H9 (cell line): Measurements from ENCODE around the gene COTL1. TPM values are rescaled to one million over a fixed set of nuclear protein-coding genes. Genes with fewer than 3 reads are reported as not detected.

Experiments used
- DNase-seq: peaks from one replicate; pipeline ENCODE4 v3.0.0-alpha.2; 2017
- H2AFZ ChIP-seq: one replicate; pipeline ENCODE4 v1.6.1; 2013; ENCODE audit warnings: mild to moderate bottlenecking, low read length, control low read depth, moderate library complexity
- H2AK5ac ChIP-seq: 2 replicates; pipeline ENCODE4 v1.6.1; 2013; ENCODE audit warnings: low read length, control low read depth, mixed read lengths; ENCODE audit not compliant: insufficient read length
- H2BK120ac ChIP-seq: one replicate; pipeline ENCODE4 v1.6.1; 2013; ENCODE audit warnings: low read depth, mild to moderate bottlenecking, low read length, control low read depth, inconsistent platforms; ENCODE audit not compliant: poor library complexity, severe bottlenecking
- H2BK12ac ChIP-seq: 2 replicates; pipeline ENCODE4 v1.6.1; 2013; ENCODE audit warnings: low read length, control low read depth, mixed read lengths, low read depth; ENCODE audit not compliant: insufficient read length
- H2BK15ac ChIP-seq: 2 replicates; pipeline ENCODE4 v1.6.1; 2013; ENCODE audit warnings: low read depth, low read length, control low read depth
- H2BK20ac ChIP-seq: one replicate; pipeline ENCODE4 v1.6.1; 2013; ENCODE audit warnings: low read depth, mild to moderate bottlenecking, low read length, control low read depth, inconsistent platforms; ENCODE audit not compliant: poor library complexity, severe bottlenecking
- H2BK5ac ChIP-seq: 2 replicates; pipeline ENCODE4 v1.6.1; 2013; ENCODE audit warnings: low read length, control low read depth, mixed read lengths; ENCODE audit not compliant: insufficient read length
- H3K14ac ChIP-seq: 2 replicates; pipeline ENCODE4 v1.6.1; 2013; ENCODE audit warnings: low read length, control low read depth; ENCODE audit not compliant: insufficient read depth
- H3K18ac ChIP-seq: 2 replicates; pipeline ENCODE4 v1.6.1; 2013; ENCODE audit warnings: low read depth, mild to moderate bottlenecking, mixed read lengths, low read length, control low read depth; ENCODE audit not compliant: insufficient read length
- H3K23ac ChIP-seq: 2 replicates; pipeline ENCODE4 v1.6.1; 2013; ENCODE audit warnings: low read length, control low read depth, mixed read lengths, low read depth; ENCODE audit not compliant: insufficient read length
- H3K23me2 ChIP-seq: 2 replicates; pipeline ENCODE4 v1.6.1; 2013; ENCODE audit warnings: low read depth, mild to moderate bottlenecking, mixed read lengths, low read length, control low read depth; ENCODE audit not compliant: insufficient read length, poor library complexity, severe bottlenecking
- H3K27ac ChIP-seq: 2 replicates; pipeline ENCODE4 v1.5.1; 2013; ENCODE audit warnings: low read length, control low read depth, mixed read lengths, low read depth; ENCODE audit not compliant: insufficient read length
- H3K27me3 ChIP-seq: 2 replicates; pipeline ENCODE4 v1.6.1; 2013; ENCODE audit warnings: low read length, control low read depth, inconsistent platforms; ENCODE audit not compliant: insufficient read depth
- H3K4ac ChIP-seq: 2 replicates; pipeline ENCODE4 v1.6.1; 2013; ENCODE audit warnings: low read depth, mild to moderate bottlenecking, control low read depth, inconsistent platforms, low read length, moderate library complexity
- H3K4me1 ChIP-seq: 2 replicates; pipeline ENCODE4 v1.6.1; 2013; ENCODE audit warnings: low read length, control low read depth, inconsistent platforms; ENCODE audit not compliant: insufficient read depth
- H3K4me2 ChIP-seq: 2 replicates; pipeline ENCODE4 v1.6.1; 2013; ENCODE audit warnings: low read length, control low read depth, mixed read lengths; ENCODE audit not compliant: insufficient read length, insufficient read depth
- H3K56ac ChIP-seq: 2 replicates; pipeline ENCODE4 v1.6.1; 2013; ENCODE audit warnings: low read depth, mild to moderate bottlenecking, mixed read lengths, low read length, control low read depth; ENCODE audit not compliant: insufficient read length
- H3K79me1 ChIP-seq: 2 replicates; pipeline ENCODE4 v1.6.1; 2013; ENCODE audit warnings: low read depth, mild to moderate bottlenecking, moderate library complexity, low read length, control low read depth, inconsistent platforms; ENCODE audit not compliant: insufficient read depth, poor library complexity, severe bottlenecking
- H3K79me2 ChIP-seq: 2 replicates; pipeline ENCODE4 v1.6.1; 2013; ENCODE audit warnings: low read length, control low read depth, inconsistent platforms; ENCODE audit not compliant: insufficient read depth
- H3K9ac ChIP-seq: 2 replicates; pipeline ENCODE4 v1.6.1; 2013; ENCODE audit warnings: low read length, control low read depth, mixed read lengths; ENCODE audit not compliant: insufficient read length; ENCODE audit errors: extremely low read depth
- H3K9me3 ChIP-seq: one replicate; pipeline ENCODE4 v1.6.1; 2013; ENCODE audit warnings: low read depth, low read length, inconsistent platforms; ENCODE audit not compliant: control insufficient read depth
- H3T11ph ChIP-seq: one replicate; pipeline ENCODE4 v1.6.1; 2013; ENCODE audit warnings: mild to moderate bottlenecking, low read length, control low read depth, inconsistent platforms
- H4K20me1 ChIP-seq: one replicate; pipeline ENCODE4 v1.6.1; 2013; ENCODE audit not compliant: control insufficient read depth, insufficient read length, insufficient read depth
- H4K5ac ChIP-seq: 2 replicates; pipeline ENCODE4 v1.6.1; 2013; ENCODE audit warnings: low read depth, mild to moderate bottlenecking, mixed read lengths, low read length, control low read depth; ENCODE audit not compliant: insufficient read length
- H4K8ac ChIP-seq: replicated peaks from 2 replicates; pipeline ENCODE4 v1.6.1; 2013; ENCODE audit warnings: low read length, control low read depth, mixed read lengths, low read depth; ENCODE audit not compliant: insufficient read length
- H4K91ac ChIP-seq: 2 replicates; pipeline ENCODE4 v1.6.1; 2013; ENCODE audit warnings: low read depth, mild to moderate bottlenecking, moderate library complexity, mixed read lengths, low read length, control low read depth; ENCODE audit not compliant: insufficient read length
- H3K27ac Mint-ChIP-seq, 3 experiments: 2 replicates in 2 of 3; 3 replicates in 1 of 3; pipeline ENCODE4 v1.8.0; 2020 to 2021; ENCODE audit warnings: mixed read lengths in 3 of 3, mild to moderate bottlenecking in 1 of 3, moderate library complexity in 1 of 3
- H3K27me3 Mint-ChIP-seq: 2 replicates; pipeline ENCODE4 v1.8.0; 2021; ENCODE audit warnings: low read depth, mild to moderate bottlenecking, moderate library complexity, mixed read lengths
- H3K36me3 Mint-ChIP-seq, 3 experiments: 2 replicates in 2 of 3; 3 replicates in 1 of 3; pipeline ENCODE4 v1.8.0; 2020 to 2021; ENCODE audit warnings: low read depth in 3 of 3, mixed read lengths in 3 of 3; ENCODE audit not compliant: insufficient read depth in 1 of 3
- H3K4me1 Mint-ChIP-seq, 2 experiments: 2 replicates each; pipeline ENCODE4 v1.8.0; 2020; ENCODE audit warnings: mixed read lengths in 2 of 2
- H3K4me3 Mint-ChIP-seq, 2 experiments: 2 replicates in 1 of 2; 3 replicates in 1 of 2; pipeline ENCODE4 v1.8.0; 2020 to 2021; ENCODE audit warnings: mild to moderate bottlenecking in 2 of 2, mixed read lengths in 2 of 2, moderate library complexity in 1 of 2
- H3K9me3 Mint-ChIP-seq, 2 experiments: 2 replicates in 1 of 2; 3 replicates in 1 of 2; pipeline ENCODE4 v1.8.0; 2020; ENCODE audit warnings: mild to moderate bottlenecking in 2 of 2, mixed read lengths in 2 of 2, moderate library complexity in 1 of 2
- CTCF ChIP-seq: fragments of 200-600 bp; sonication (generic); conservative IDR thresholded peaks from 3 replicates; pipeline ENCODE4 v1.8.0; 2021; ENCODE audit warnings: antibody characterized with exemption, mild to moderate bottlenecking
- WGBS: extraction: QIAGEN DNeasy Blood & Tissue Kit; methylation state at CpG from one replicate; pipeline ENCODE4 v1.1.7; 2013; ENCODE audit warnings: missing lambda C conversion rate, low lambda C conversion rate, mixed read lengths; ENCODE audit not compliant: insufficient read length; ENCODE audit errors: extremely low coverage; 5-methylcytosine and 5-hydroxymethylcytosine counted together
- total RNA-seq: library from RNA; stranded (reverse); gene quantifications from 2 replicates; pipeline ENCODE4 v1.2.1, GENCODE V29; 2021

COTL1 gene
- total RNA-seq, 1 experiment from 2014 or later = 81.4 TPM

- Histone ChIP-seq H3K9ac (no peak overlapping the region), H2BK5ac (no peak overlapping the region), H2AFZ (no peak overlapping the region), H3K27ac (no peak overlapping the region), H3K4ac (no peak overlapping the region), H2BK15ac (no peak overlapping the region), H3K18ac (no peak overlapping the region), H3K56ac (no peak overlapping the region), H3K27me3 (no peaks in the 10 kb centered on the region), H3K4me2 (no peak overlapping the region), H3K9me3 (no peaks in the 10 kb centered on the region), H4K5ac (no peak overlapping the region), H3T11ph (no peak overlapping the region), H2BK12ac (no peak overlapping the region), H4K8ac (no peak overlapping the region), H2BK20ac (no peak overlapping the region), H2BK120ac (no peak overlapping the region), H2AK5ac (no peak overlapping the region), H3K4me1 (peaks cover 6% of the 10 kb centered on the region; the same call in 1 of the 2 replicates), H3K23ac (no peak overlapping the region), H3K23me2 (no peaks in the 10 kb centered on the region), H4K20me1 (no peaks in the 10 kb centered on the region), H3K79me2 (no peaks in the 10 kb centered on the region), H3K14ac (no peak overlapping the region), H3K79me1 (no peaks in the 10 kb centered on the region), H4K91ac (no peak overlapping the region)
- no peaks in the 10 kb centered on the region for H3K36me3 Mint-ChIP-seq
- no peak for TF ChIP-seq CTCF
- H3K4me3 Mint-ChIP-seq = no peak overlapping the region
- peaks cover 17 to 27% of the 10 kb centered on the region in 2 experiments for H3K4me1 Mint-ChIP-seq
- H3K27ac Mint-ChIP-seq = no peak overlapping the region
- no CpG with 5 or more reads among the region's 4 CpGs for WGBS
- no peaks in the 10 kb centered on the region; the same call in none of the 2 replicates for H3K27me3 Mint-ChIP-seq
- no peaks in the 10 kb centered on the region for H3K9me3 Mint-ChIP-seq
- no peak for DNase-seq
These were observed 77.7 kb downstream of the COTL1 start for GRCh38 chr16:84540194-84540593.
